ENCODE measurements around the gene ERFE. TPM values are rescaled to one million over a fixed set of nuclear protein-coding genes. Genes with fewer than 3 reads are reported as not detected.

The ERFE gene
- total RNA-seq, 3 donors from 2014 or later: 0.38 to 0.58 (median 0.51) TPM

- ATAC-seq: no peak
- intact Hi-C loops (cut with DNase I, micrococcal nuclease): no loop called here
These were observed 30.2 kb upstream of the ERFE start for GRCh38 chr2:238128534-238129001.

GRCh38 chr2:238129166-238130010, 29.4 kb upstream of the ERFE start:
- DNase-seq (peak in 1 of 3 donors; percentile 15), ATAC-seq (no peak)
- intact Hi-C loops (cut with DNase I, micrococcal nuclease): no loop called here
- TF ChIP-seq CTCF (IDR thresholded peaks at IDR 0.05): no peak
- no peaks in the 10 kb centered on the region for H3K9me3 ChIP-seq
- H3K4me3 ChIP-seq: no peak overlapping the region
- no peaks in the 10 kb centered on the region for H3K4me1 ChIP-seq (ENCODE audit: low read depth)
- no peaks in the 10 kb centered on the region for H3K36me3 ChIP-seq (ENCODE audit: low read depth)

More at GRCh38 chr2:238128534-238129001, 30.2 kb upstream of the ERFE start:
- TF ChIP-seq CTCF (IDR thresholded peaks at IDR 0.05): no peak
- peak in 2 of 3 donors; percentile 24 to 44 for DNase-seq
- H3K4me1 ChIP-seq (ENCODE audit: low read depth): no peaks in the 10 kb centered on the region
- H3K36me3 ChIP-seq (ENCODE audit: low read depth): no peaks in the 10 kb centered on the region
- H3K9me3 ChIP-seq: no peaks in the 10 kb centered on the region
- no peak overlapping the region for H3K4me3 ChIP-seq

- peak in 2 of 3 donors; percentile 15 to 32 for DNase-seq
- H3K36me3 ChIP-seq (ENCODE audit: low read depth): no peaks in the 10 kb centered on the region
- intact Hi-C loops (cut with DNase I, micrococcal nuclease): no loop called here
These were observed 28.6 kb upstream of the ERFE start for GRCh38 chr2:238130111-238130695.

GRCh38 chr2:238130696-238131628, 27.8 kb upstream of the ERFE start:
- no peaks in the 10 kb centered on the region for H3K36me3 ChIP-seq (ENCODE audit: low read depth)

More at GRCh38 chr2:238130111-238130695, 28.6 kb upstream of the ERFE start:
- H3K4me3 ChIP-seq: no peak overlapping the region
- no peaks in the 10 kb centered on the region for H3K4me1 ChIP-seq (ENCODE audit: low read depth)
- no peaks in the 10 kb centered on the region for H3K9me3 ChIP-seq
- no peak for ATAC-seq
- no peak for TF ChIP-seq CTCF (IDR thresholded peaks at IDR 0.05)

More at GRCh38 chr2:238130696-238131628, 27.8 kb upstream of the ERFE start:
- intact Hi-C loops (cut with DNase I, micrococcal nuclease): no loop called here
- peak in 2 of 3 donors; percentile 15 to 43 for DNase-seq
- no peak for TF ChIP-seq CTCF (IDR thresholded peaks at IDR 0.05)
- ATAC-seq: no peak
- H3K9me3 ChIP-seq: no peaks in the 10 kb centered on the region
- H3K4me3 ChIP-seq: no peak overlapping the region
- H3K4me1 ChIP-seq (ENCODE audit: low read depth): no peaks in the 10 kb centered on the region

Data from mucosa of descending colon (tissue), 3 donors.